GM13976 (cell line): ENCODE data around the gene GMEB1.
"Not testable (repeated sequence)": the region's sequence is repeated elsewhere in the genome, so short reads cannot be mapped to it uniquely, and the experiment has no call there.

ENCODE experiments used
- DNase-seq: peaks from one replicate; pipeline ENCODE4 v3.0.0; 2012; ENCODE audit warnings: low spot score
- CTCF ChIP-seq: IDR thresholded peaks from 2 replicates; pipeline ENCODE4 v1.5.1; 2012; ENCODE audit warnings: borderline replicate concordance, mild to moderate bottlenecking; ENCODE audit not compliant: insufficient read depth; ENCODE audit errors: extremely low read depth, missing control alignments, control extremely low read depth
- in situ Hi-C: fragments of 300-500 bp; cut with MboI; formaldehyde crosslinking; loops from one replicate; pipeline ENCODE4 v1.12.0; 2022; ENCODE audit warnings: low sequenced_read_pairs, mixed read lengths, inconsistent platforms; ENCODE audit not compliant: unreplicated experiment

The GMEB1 gene

DNA sequence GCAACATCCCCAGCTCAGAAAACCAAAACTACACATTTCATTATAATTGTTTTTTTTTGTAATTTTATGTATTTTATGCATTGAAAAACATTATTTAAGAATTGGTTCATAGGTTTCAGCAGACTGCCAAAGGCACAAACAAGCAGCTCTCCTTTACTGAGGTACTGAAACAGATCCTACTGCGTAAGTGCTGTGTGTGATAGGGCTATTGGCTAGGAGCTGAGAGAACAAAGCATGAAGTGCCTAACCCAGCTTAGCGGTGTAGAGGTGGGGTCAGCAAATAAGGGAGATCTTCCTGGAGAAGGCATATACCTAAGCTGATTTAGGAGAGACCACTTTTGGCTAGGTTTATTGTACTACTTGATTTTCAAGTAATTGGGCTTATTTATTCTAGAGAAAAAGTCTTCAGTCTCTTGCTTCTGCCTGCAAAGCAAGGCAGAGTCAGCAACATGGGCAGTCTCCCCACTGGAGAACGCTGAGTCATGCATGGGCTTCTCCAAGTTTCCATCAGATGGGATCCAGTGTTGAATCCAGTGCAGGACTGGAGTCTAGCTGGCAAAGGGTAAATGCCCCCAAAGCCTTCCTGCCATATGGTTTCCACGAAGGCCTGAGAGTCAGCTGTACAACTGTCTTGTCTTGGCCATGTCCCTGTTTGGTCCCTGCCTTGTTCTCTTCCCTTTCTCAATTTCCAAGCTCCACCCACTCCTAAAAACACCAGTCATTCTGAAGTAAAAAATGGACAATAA lies 50.2 kb downstream of the GMEB1 start:
- no peak for DNase-seq
- TF ChIP-seq CTCF, result no peak
- in situ Hi-C loops, result no loop called here

- no peak for DNase-seq
- no peak for TF ChIP-seq CTCF
- in situ Hi-C loops, result no loop called here
These were observed 50.7 kb downstream of the GMEB1 start for GRCh38 chr1:28719332-28719619.

DNA sequence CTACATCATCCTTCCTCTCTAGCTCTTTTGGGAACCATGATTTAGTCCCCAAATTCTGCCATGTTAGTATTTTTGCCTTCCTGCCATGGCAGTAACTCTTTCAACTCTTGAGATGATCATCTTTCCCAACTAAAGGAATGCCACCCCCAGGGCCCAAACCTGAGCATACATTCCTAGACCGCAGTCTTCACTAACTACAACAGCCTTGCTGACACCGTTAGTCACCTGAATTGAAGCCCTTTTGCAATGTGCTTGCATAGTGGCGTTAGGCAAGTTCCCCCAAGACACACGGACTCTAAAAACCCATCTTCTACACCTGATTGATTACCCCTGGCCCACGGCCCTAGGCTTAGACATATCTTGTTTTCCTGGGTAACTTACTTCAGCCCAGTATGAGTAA lies 51.8 kb downstream of the GMEB1 start:
- TF ChIP-seq CTCF, result no peak
- DNase-seq, result no peak
- in situ Hi-C loops, result no loop called here

- in situ Hi-C loops, DNase-seq: not testable (repeated sequence)
These were observed 53.3 kb downstream of the GMEB1 start for GRCh38 chr1:28721927-28722326.

GRCh38 chr1:28725365-28725764 lies 56.8 kb downstream of the GMEB1 start:
- in situ Hi-C loops, DNase-seq: not testable (repeated sequence)

- no peak for DNase-seq
- in situ Hi-C loops, result no loop called here
- no peak for TF ChIP-seq CTCF
These were observed 67.4 kb downstream of the GMEB1 start for GRCh38 chr1:28735961-28736449.

DNA sequence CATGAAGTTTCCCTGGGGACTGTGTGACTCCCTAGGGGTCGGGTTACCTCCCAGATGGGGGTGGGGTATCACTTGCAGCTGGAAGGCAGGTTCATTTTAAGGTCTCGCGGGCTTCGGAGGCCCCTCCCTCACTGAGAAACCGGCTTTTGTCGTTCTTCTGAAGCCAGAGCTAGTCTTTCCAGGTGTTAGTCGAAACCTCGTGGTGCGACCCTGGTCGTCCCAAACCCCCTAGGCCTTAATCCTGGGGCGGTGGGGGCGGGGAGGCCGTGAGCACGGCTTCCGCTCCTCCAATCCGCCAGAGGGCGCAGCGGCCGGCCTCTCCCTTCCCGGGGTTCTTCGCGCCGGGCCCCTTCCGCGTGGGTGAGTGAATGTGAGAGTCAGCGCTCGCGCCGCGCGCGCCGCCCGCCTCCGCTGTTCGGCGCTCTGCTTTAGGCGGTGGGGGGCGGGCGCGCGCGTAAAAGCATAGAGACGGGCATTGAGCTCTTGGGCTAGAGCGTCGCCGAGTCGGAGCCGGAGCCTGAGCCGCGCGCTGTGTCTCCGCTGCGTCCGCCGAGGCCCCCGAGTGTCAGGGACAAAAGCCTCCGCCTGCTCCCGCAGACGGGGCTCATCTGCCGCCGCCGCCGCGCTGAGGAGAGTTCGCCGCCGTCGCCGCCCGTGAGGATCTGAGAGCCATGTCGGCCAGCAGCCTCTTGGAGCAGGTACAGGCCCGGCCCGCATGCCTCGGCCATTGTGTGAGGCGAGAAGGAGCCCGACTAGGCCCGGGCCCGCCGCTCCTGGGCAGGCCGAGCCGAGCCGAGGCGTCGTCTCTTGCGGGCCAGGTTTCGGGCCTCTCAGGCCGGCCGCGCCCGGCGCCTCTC lies 68.1 kb downstream of the GMEB1 start, which contains the start of gene YTHDF2:
YTHDF2 (plus strand) TSS at position 491 of the 857 bp plus-strand sequence; CDS start at position 672, 181 bp downstream.
- peak; percentile 96 for DNase-seq
- in situ Hi-C loops, result no loop called here
- TF ChIP-seq CTCF, result peak; percentile 96
